ENCODE results near the gene TUBA4B.

The TUBA4B gene

DNA sequence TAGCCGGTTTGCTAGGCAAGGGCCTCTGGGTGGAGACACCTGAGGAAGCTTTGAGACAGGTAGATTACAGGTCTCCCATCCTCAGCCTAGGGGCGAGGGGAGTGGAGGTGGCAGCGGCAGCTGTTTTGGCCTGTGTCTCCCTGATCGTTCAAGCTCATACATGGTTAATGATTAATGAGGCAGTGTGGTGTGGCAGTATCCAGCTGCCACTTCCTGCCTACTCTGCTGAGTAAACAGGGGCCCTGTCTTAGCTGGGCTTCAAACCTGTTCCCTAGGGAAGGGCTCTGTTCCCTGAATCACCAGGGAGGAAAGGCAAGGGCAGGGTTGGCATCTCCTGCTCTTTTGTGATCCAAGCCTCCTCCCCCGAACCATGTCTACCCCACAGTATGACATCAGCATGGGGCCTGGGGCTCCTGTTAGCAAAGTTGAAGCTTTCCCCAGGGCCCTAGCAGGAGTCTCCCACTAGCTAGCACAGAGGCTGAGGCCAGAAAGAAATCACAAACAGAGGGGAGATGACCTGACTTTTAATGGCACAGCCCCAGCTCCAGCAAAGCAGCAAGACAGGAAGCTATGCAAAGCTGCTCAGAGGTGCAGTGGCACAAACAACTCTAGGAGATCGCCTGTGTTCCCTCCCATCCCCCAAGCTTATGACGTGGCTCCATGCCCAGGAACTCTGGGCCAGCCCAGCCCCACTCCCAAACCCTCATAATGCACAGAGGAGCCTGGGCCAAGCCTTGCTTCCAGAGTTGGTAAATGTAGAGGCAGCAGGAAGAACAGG, 3.7 kb upstream of the TUBA4B start:
- peak; percentile 83 for DNase-seq (ENCODE audit: low spot score)
- Histone ChIP-seq H3K27ac (peak overlapping the region; percentile 84 to 92), H3K4me3 (peak overlapping the region; percentile 34)
- TF ChIP-seq, protein P1, sequence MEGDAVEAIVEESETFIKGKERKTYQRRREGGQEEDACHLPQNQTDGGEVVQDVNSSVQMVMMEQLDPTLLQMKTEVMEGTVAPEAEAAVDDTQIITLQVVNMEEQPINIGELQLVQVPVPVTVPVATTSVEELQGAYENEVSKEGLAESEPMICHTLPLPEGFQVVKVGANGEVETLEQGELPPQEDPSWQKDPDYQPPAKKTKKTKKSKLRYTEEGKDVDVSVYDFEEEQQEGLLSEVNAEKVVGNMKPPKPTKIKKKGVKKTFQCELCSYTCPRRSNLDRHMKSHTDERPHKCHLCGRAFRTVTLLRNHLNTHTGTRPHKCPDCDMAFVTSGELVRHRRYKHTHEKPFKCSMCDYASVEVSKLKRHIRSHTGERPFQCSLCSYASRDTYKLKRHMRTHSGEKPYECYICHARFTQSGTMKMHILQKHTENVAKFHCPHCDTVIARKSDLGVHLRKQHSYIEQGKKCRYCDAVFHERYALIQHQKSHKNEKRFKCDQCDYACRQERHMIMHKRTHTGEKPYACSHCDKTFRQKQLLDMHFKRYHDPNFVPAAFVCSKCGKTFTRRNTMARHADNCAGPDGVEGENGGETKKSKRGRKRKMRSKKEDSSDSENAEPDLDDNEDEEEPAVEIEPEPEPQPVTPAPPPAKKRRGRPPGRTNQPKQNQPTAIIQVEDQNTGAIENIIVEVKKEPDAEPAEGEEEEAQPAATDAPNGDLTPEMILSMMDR (IDR thresholded peaks at IDR 0.05), result no peak

DNA sequence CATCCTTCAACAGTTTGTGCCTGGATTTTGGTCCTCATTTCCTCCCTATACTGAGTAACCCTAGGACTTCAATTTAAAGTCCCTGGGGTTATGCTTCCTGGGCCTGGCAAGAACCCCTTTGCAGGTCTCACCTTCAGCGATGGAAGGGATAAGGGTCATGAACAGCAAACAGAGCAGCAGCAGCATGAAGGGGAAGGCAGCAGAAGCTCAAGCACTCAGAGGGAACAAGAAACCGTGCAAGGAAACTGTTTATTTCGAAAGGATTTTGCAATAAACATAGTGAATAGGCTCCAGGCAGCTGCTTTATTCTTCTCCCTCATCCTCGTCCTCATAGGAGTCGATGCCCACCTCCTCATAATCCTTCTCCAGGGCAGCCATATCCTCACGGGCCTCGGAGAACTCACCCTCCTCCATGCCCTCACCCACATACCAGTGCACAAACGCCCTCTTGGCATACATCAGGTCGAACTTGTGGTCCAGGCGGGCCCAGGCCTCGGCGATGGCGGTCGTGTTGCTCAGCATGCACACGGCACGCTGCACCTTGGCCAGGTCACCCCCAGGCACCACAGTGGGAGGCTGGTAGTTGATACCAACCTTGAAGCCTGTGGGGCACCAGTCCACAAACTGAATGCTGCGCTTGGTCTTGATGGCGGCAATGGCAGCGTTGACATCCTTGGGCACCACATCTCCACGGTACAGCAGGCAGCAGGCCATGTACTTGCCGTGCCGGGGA, 2.8 kb upstream of the TUBA4B start:
- peak overlapping the region; percentile 84 to 92 for H3K27ac ChIP-seq
- peak overlapping the region; percentile 34 for H3K4me3 ChIP-seq
- TF ChIP-seq, protein P1 (IDR thresholded peaks at IDR 0.05), result no peak
- DNase-seq (ENCODE audit: low spot score), result no peak

DNA sequence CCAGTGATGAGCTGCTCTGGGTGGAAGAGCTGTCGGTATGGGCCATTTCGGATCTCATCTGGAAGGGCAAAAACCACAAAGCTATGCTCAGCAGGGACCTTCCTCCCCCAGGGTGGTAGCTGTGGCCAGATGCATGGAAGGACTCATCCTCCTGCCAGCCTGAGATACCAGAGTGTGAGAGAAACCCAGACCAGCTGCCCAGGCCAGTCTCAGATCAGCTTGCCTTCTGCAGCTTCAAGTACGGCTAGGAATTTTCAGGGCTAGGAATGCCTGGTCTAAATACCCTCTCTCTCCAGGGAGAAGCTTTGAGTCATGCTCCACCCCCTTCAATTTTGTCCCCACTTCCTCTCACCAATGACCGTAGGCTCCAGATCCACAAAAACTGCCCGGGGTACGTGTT, 1.4 kb upstream of the TUBA4B start:
- peak overlapping the region; percentile 87 for H3K4me3 ChIP-seq
- H3K27ac ChIP-seq, result peak overlapping the region; percentile 76 to 92
- DNase-seq (ENCODE audit: low spot score), result no peak

DNA sequence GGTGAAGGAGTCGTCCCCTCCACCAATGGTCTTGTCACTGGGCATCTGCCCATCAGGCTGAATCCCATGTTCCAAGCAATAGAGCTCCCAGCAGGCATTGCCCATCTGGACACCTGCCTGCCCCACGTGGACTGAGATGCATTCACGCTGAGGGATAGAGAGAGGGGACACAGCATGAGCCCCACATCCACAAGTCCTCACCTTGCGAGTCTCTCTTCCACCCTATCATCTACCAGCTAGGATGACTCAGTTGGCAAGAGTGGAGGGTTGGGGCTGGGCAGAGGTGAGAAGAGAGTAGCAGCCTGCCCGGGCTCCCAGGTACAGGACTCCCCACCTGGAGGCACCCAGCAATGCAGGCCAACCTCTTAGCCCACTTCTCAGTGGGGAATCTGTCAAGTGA, 959 bp upstream of the TUBA4B start:
- TF ChIP-seq, protein P1 (IDR thresholded peaks at IDR 0.05), result no peak
- DNase-seq (ENCODE audit: low spot score), result no peak
- H3K4me3 ChIP-seq, result peak overlapping the region; percentile 87
- H3K27ac ChIP-seq, result peak overlapping the region; percentile 76 to 92

More for the DNA sequence above, 1.4 kb upstream of the TUBA4B start:
- TF ChIP-seq, protein P1 (IDR thresholded peaks at IDR 0.05), result no peak

DNA sequence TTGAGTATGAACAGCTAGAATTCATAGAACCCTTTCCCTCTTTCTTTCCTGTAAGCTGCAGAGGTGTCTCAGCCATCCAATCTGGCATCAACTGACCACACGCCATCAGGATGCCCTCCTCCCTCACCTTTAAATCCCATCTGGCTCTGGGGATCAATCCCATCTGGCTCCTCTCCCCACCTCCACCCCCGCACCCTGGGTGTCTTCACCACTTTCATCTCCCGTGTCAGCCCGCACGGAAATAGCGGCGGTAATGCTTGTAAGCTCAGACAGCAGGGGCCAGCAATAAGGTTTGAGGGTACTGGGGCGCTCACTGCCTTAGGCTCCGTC, 508 bp upstream of the TUBA4B start:
- DNase-seq (ENCODE audit: low spot score), result no peak
- H3K4me3 ChIP-seq, result peak overlapping the region; percentile 87
- H3K27ac ChIP-seq, result peak overlapping the region; percentile 76 to 92
- TF ChIP-seq, protein P1 (IDR thresholded peaks at IDR 0.05), result no peak

DNA sequence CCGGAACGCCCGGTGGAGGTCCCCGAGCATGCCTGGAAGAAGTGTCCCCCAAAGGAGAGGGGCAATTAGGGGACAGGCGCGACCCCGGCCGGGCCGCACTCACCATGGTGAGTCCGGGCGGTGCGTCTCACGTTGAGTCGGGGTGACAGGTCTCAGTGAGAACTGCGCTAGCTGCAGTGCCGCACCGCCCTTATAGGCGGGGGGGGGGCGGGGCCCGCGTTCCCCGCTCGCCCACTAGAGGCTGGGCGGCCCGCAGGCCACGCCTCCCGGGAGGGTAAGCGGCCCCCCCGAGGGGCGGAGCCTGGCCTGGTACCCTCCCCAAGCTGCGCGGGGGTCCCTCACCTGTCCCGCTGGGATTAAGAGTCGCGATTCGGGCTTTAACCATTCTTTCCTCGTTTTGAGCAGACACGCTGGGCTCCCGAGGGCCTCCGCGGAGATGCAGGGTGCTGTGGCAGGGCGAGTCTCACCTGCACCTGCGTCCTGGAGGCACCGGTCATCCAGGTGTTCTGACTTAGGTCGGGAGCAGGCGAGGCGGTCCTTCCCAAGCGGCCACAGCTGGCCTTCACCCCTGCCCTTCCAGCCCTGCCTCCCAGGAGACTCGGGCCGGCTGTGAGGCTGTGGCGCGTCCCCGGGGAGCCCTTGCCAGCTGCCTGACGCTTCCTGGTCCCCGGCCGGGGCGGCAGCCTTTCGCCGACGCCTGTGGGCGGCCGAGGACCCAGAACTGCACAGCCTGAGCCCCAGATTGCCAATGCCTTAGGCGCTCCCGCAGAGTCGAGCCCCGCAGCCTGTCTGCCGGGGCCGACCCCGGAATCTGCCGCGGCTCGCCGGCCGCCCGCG, 928 bp downstream of the TUBA4B start, which contains the start of gene TUBA4A:
Gene TUBA4A, minus strand, starts transcription at position 166 of the 837 bp plus-strand sequence. Its CDS starts 60 bp downstream, at position 106.
- DNase-seq (ENCODE audit: low spot score), result peak; percentile 90
- TF ChIP-seq, protein P1 (IDR thresholded peaks at IDR 0.05), result no peak
- peak within 1 kb of the TSS; percentile 76 to 92 for H3K27ac ChIP-seq
- H3K4me3 ChIP-seq, result peak within 1 kb of the TSS; percentile 87
